GM21737 (cell line): ENCODE results near the gene SOCS6.
"Not testable (repeated sequence)": the region's sequence is repeated elsewhere in the genome, so short reads cannot be mapped to it uniquely, and the experiment has no call there.

ENCODE experiments used
- ATAC-seq: cut with Tn5 transposase; IDR thresholded peaks from one replicate; pipeline ENCODE4 v1.9.1; 2021; ENCODE audit warnings: mild to moderate bottlenecking, moderate library complexity; ENCODE audit not compliant: unreplicated experiment

Gene SOCS6

GRCh38 chr18:70321616-70322015, 32.8 kb downstream of the SOCS6 start:
- ATAC-seq, result no peak

DNA sequence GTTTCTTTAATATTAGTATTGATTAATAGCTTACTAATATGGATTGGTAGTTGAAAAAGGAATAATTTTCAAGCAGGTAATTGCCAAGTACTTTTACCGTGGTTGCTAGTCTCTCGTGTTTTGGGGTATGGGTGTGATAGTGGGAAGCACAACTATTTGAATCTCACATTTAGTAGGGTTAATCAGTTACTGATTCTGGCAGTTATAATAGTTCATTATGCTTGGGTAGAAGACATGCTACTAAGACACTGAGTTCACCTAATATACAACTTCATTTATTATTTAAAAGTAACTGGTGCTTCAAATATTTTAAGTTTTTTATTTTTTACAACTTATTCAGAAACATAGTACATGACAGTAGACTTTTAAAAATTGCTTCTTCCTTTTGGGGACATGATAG, 33.5 kb downstream of the SOCS6 start:
- ATAC-seq, result no peak

- no peak for ATAC-seq
Observed at GRCh38 chr18:70322928-70323327, 34.1 kb downstream of the SOCS6 start.

DNA sequence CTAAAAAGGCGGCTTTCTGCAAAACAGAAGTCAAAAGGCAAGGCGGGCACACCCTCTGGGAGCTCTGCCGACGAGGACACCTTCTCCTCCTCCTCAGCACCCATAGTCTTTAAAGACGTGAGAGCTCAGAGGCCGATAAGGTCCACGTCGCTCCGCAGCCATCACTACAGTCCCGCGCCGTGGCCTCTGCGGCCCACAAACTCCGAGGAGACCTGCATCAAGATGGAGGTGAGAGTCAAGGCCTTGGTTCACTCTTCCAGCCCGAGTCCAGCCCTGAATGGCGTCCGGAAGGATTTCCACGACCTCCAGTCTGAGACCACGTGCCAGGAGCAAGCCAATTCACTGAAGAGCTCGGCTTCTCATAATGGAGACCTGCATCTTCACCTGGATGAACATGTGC, 36.1 kb downstream of the SOCS6 start:
- ATAC-seq, result no peak

DNA sequence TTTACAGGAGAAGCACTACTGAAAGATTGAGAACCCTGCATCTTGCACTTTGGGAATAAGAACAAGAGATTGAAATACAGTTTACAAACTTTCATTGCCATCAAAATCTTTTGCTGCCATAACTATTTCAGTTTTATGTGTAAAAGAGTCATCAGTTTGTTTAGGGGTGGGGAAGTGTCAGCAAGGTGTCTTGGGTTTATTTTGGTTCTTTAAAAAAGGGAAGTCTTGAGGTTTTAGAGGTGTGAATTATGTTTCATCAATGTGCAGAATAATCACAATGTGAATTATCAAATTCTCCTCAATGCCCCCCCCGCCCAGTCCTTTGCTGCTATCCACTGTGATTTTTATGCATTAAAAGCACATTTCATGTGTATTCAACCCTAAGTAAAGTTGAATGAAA, 37.4 kb downstream of the SOCS6 start:
- no peak for ATAC-seq

GRCh38 chr18:70328169-70328568, 39.3 kb downstream of the SOCS6 start:
- ATAC-seq, result no peak

DNA sequence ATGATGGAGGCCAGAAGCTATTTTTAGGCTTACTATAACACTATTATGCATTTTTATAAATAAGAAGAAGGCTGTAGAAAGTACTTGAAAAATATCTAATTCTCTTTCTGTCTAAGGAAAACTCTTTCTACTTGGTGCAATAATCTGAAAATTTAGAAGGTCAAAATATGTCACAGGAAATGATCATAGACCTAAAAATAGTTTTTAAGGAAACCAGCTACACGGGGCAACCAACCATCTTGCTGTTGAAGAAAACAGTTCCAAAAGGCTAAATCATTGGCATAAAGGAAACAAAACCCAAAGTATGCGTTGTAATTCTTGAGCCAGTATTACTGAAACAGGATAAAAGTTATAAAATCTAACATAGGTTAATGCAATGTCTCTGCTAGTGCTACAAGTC, 40.2 kb downstream of the SOCS6 start:
- ATAC-seq, result no peak

- ATAC-seq, result no peak
Observed at GRCh38 chr18:70330887-70331286, 42.0 kb downstream of the SOCS6 start.

GRCh38 chr18:70331456-70332097, 42.7 kb downstream of the SOCS6 start:
- ATAC-seq, result no peak

- no peak for ATAC-seq
Observed at GRCh38 chr18:70332694-70333093, 43.8 kb downstream of the SOCS6 start.

DNA sequence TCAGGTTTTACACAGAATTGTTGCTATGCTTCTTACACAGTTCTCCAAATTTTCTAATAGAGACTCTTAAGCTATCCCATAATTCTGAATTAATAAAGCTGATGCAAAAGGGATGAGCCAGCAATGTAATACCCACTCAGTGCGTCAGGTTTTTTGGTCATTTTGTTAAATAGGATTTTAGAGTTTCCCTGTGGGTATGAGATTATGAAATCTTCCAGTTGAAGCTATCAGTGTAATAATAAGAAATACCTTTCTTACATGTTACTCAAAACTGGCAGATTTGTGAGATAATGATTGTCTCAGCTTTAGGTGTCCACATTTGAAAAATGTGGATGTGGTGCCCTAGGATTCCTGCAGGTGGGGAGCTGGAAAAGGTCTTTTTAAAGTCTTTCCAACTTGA, 44.5 kb downstream of the SOCS6 start:
- no peak for ATAC-seq

DNA sequence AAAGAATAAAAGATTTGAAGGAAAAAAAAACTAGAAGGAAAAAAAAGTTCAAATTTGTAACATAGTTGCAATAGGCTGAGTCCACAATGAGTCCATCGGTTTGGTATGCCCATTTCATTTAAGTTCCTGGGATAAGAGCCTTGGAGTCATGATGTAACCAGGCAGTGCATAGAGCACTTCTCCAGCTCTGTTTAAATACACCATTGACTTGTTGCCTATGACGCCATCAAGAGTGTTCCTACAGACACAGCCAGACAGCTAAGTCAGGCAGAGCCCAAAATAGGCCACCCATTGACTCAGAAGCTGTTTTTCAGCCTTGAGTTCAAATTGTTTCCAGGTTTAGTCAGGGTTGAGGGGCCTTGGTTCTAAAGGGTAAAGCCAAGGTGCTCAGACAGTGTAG, 44.9 kb downstream of the SOCS6 start:
- no peak for ATAC-seq

- no peak for ATAC-seq
Observed at GRCh38 chr18:70334264-70334663, 45.4 kb downstream of the SOCS6 start.

- no peak for ATAC-seq
Observed at GRCh38 chr18:70334728-70335329, 46.0 kb downstream of the SOCS6 start.

GRCh38 chr18:70335892-70336726, 47.3 kb downstream of the SOCS6 start:
- no peak for ATAC-seq

GRCh38 chr18:70337139-70337972, 48.5 kb downstream of the SOCS6 start:
- ATAC-seq, result no peak

- ATAC-seq, result no peak
Observed at GRCh38 chr18:70338890-70339289, 50.0 kb downstream of the SOCS6 start.

DNA sequence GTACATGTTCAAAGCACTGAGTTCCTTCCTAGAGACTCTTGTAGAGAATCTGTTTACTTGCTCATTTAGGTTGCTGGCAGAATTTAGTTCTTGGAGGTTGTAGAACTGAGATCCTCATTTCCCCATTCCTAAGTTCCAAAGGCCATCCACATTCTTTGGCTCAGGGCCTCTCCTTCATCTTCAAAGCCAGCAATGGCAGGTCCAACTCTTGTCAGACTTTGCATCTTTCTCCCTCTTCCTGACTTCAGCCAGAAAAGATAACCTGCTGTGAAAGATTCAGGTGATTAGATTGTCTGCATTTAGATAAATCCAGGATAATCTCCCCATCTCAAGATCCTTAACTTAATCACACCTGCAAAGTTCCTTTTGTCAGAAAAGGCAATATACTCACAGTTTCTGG, 51.1 kb downstream of the SOCS6 start:
- no peak for ATAC-seq

GRCh38 chr18:70348481-70348880, 59.6 kb downstream of the SOCS6 start:
- ATAC-seq, result not testable (repeated sequence)

DNA sequence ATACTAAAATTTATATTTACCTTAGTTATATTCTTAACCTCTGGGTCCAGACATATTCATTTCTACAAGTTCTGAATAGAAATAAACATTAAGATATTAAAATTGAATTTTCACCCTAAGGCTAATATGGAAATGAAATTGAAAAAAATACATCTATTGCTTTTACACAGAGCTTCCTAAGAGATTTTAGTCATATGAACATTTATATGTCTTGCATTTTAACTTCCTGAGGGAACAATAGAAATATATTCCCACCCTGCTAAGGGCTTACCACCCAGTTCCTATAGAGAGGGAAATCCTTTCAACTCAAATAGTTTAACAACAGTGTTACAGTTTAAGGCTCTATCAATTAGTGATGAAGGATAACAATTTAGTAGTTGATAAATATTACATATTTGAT, 60.5 kb downstream of the SOCS6 start:
- ATAC-seq, result no peak

DNA sequence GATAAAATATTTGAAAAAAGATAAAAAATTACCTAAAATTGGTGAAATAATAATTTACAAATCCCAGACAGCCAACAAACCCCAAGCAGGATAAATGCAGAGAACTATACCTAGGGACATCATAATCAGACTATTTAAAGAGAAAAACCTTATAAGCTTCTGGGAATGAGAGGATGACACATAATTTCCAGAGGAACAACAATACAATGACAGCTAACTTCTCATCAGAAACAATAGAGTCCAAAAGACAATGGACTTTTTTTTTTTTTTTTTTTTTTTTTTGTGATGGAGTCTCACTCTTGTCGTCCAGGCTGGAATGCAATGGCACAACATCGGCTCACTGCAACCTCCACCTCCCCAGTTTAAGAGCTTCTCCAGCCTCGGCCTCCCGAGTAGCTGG, 65.2 kb downstream of the SOCS6 start:
- no peak for ATAC-seq
